ENCODE data around the gene DNAL4. TPM values are rescaled to one million over a fixed set of nuclear protein-coding genes. Genes with fewer than 3 reads are reported as not detected.
A peak's percentile ranks its signal among the peaks of the same experiment; 100 is the strongest.

DNAL4 gene
- polyA plus RNA-seq (2013), result 12.4 and 13.7 TPM in 2 replicates

GRCh38 chr22:38793721-38794466 is at the start of gene DNAL4:
DNAL4 (minus strand) TSS chr22:38794143; CDS start chr22:38782731, 11,412 bp downstream.
- Histone ChIP-seq H2AK5ac (ENCODE audit: low read length) (no peak within 1 kb of the TSS), H3K18ac (ENCODE audit: low read length) (no peak within 1 kb of the TSS), H3K4me1 (ENCODE audit: control insufficient read depth in 1 of 2, insufficient read depth in 2 of 2, low read length in 2 of 2) (peaks cover 0 to 4% of the 10 kb centered on the region in 2 experiments), H4K8ac (ENCODE audit: low read depth, low read length) (peak within 1 kb of the TSS; percentile 78), H3K4ac (ENCODE audit: low read depth, low read length) (peak within 1 kb of the TSS; percentile 4), H2BK5ac (ENCODE audit: low read depth, low read length, poor library complexity) (peak within 1 kb of the TSS; percentile 11), H2BK12ac (ENCODE audit: low read length) (no peak within 1 kb of the TSS), H3K4me3 (ENCODE audit: low read depth, low read length) (peak within 1 kb of the TSS; percentile 87), H3K14ac (ENCODE audit: low read length) (peak within 1 kb of the TSS; percentile 22), H4K12ac (ENCODE audit: low read depth, low read length) (peak within 1 kb of the TSS; percentile 19), H3K36me3 (ENCODE audit: control insufficient read depth in 1 of 2, insufficient read depth in 2 of 2, low read length in 2 of 2) (peaks cover 3 to 6% of the 10 kb centered on the region in 2 experiments), H3K9me3 (ENCODE audit: insufficient read depth, low read depth, low read length) (no peaks in the 10 kb centered on the region), H3K27me3 (ENCODE audit: insufficient read depth, low read length) (peaks cover 2% of the 10 kb centered on the region), H3K23ac (ENCODE audit: low read length) (no peak within 1 kb of the TSS), H3K27ac (ENCODE audit: low read depth, low read length) (no peak within 1 kb of the TSS), H3K9ac (ENCODE audit: low read length) (peak within 1 kb of the TSS; percentile 78), H3K4me2 (ENCODE audit: low read length) (peak within 1 kb of the TSS; percentile 84), H2BK120ac (ENCODE audit: insufficient read depth, low read length, poor library complexity) (no peak within 1 kb of the TSS), H4K91ac (ENCODE audit: low read depth, low read length) (peak within 1 kb of the TSS; percentile 42), H3K79me1 (ENCODE audit: low read length) (peaks cover 4% of the 10 kb centered on the region), H3K79me2 (ENCODE audit: control insufficient read depth, insufficient read depth, low read length, poor library complexity) (peaks cover 2% of the 10 kb centered on the region), H2AFZ (ENCODE audit: insufficient read depth, low read length, poor library complexity) (peak within 1 kb of the TSS; percentile 63)
- peak; percentile 94 to 99 for DNase-seq
- WGBS (ENCODE audit: extremely low coverage, insufficient coverage, insufficient read length), result no CpG with 5 or more reads among the region's 47 CpGs

- WGBS (ENCODE audit: extremely low coverage, insufficient coverage, insufficient read length), result no CpG with 5 or more reads among the region's 68 CpGs
- Histone ChIP-seq H3K4me2 (ENCODE audit: low read length) (peak overlapping the region; percentile 85), H4K8ac (ENCODE audit: low read depth, low read length) (no peak overlapping the region), H3K36me3 (ENCODE audit: control insufficient read depth in 1 of 2, insufficient read depth in 2 of 2, low read length in 2 of 2) (no peaks in the 10 kb centered on the region), H4K91ac (ENCODE audit: low read depth, low read length) (no peak overlapping the region), H2AK5ac (ENCODE audit: low read length) (no peak overlapping the region), H2BK120ac (ENCODE audit: insufficient read depth, low read length, poor library complexity) (no peak overlapping the region), H3K9me3 (ENCODE audit: insufficient read depth, low read depth, low read length) (peaks cover 12% of the 10 kb centered on the region), H3K9ac (ENCODE audit: low read length) (no peak overlapping the region), H3K14ac (ENCODE audit: low read length) (no peak overlapping the region), H3K27me3 (ENCODE audit: insufficient read depth, low read length) (peaks cover 27% of the 10 kb centered on the region), H2BK12ac (ENCODE audit: low read length) (no peak overlapping the region), H3K4me1 (ENCODE audit: control insufficient read depth in 1 of 2, insufficient read depth in 2 of 2, low read length in 2 of 2) (peaks cover 4 to 6% of the 10 kb centered on the region in 2 experiments), H4K12ac (ENCODE audit: low read depth, low read length) (no peak overlapping the region), H2AFZ (ENCODE audit: insufficient read depth, low read length, poor library complexity) (no peak overlapping the region), H3K4ac (ENCODE audit: low read depth, low read length) (no peak overlapping the region), H3K27ac (ENCODE audit: low read depth, low read length) (no peak overlapping the region), H3K18ac (ENCODE audit: low read length) (no peak overlapping the region), H3K23ac (ENCODE audit: low read length) (no peak overlapping the region), H2BK5ac (ENCODE audit: low read depth, low read length, poor library complexity) (no peak overlapping the region), H3K4me3 (ENCODE audit: low read depth, low read length) (peak overlapping the region; percentile 10), H3K79me2 (ENCODE audit: control insufficient read depth, insufficient read depth, low read length, poor library complexity) (no peaks in the 10 kb centered on the region), H3K79me1 (ENCODE audit: low read length) (no peaks in the 10 kb centered on the region)
- no peak for DNase-seq
Observed at GRCh38 chr22:38843201-38843656, 49.3 kb upstream of the DNAL4 start.

- Histone ChIP-seq H3K27me3 (ENCODE audit: insufficient read depth, low read length) (peaks cover 27% of the 10 kb centered on the region), H3K23ac (ENCODE audit: low read length) (no peak overlapping the region), H4K8ac (ENCODE audit: low read depth, low read length) (no peak overlapping the region), H2BK5ac (ENCODE audit: low read depth, low read length, poor library complexity) (no peak overlapping the region), H2AFZ (ENCODE audit: insufficient read depth, low read length, poor library complexity) (no peak overlapping the region), H3K9ac (ENCODE audit: low read length) (no peak overlapping the region), H3K4ac (ENCODE audit: low read depth, low read length) (no peak overlapping the region), H4K12ac (ENCODE audit: low read depth, low read length) (no peak overlapping the region), H2BK12ac (ENCODE audit: low read length) (no peak overlapping the region), H3K79me1 (ENCODE audit: low read length) (no peaks in the 10 kb centered on the region), H3K4me1 (ENCODE audit: control insufficient read depth in 1 of 2, insufficient read depth in 2 of 2, low read length in 2 of 2) (peaks cover 4 to 6% of the 10 kb centered on the region in 2 experiments), H3K27ac (ENCODE audit: low read depth, low read length) (no peak overlapping the region), H2AK5ac (ENCODE audit: low read length) (no peak overlapping the region), H3K14ac (ENCODE audit: low read length) (no peak overlapping the region), H3K79me2 (ENCODE audit: control insufficient read depth, insufficient read depth, low read length, poor library complexity) (no peaks in the 10 kb centered on the region), H3K36me3 (ENCODE audit: control insufficient read depth in 1 of 2, insufficient read depth in 2 of 2, low read length in 2 of 2) (no peaks in the 10 kb centered on the region), H2BK120ac (ENCODE audit: insufficient read depth, low read length, poor library complexity) (no peak overlapping the region), H4K91ac (ENCODE audit: low read depth, low read length) (no peak overlapping the region), H3K9me3 (ENCODE audit: insufficient read depth, low read depth, low read length) (peaks cover 12% of the 10 kb centered on the region), H3K4me3 (ENCODE audit: low read depth, low read length) (no peak overlapping the region), H3K18ac (ENCODE audit: low read length) (no peak overlapping the region), H3K4me2 (ENCODE audit: low read length) (peak overlapping the region; percentile 85)
- WGBS (ENCODE audit: extremely low coverage, insufficient coverage, insufficient read length), result no CpG with 5 or more reads among the region's 34 CpGs
- DNase-seq, result no peak
Observed at GRCh38 chr22:38842512-38843200, 48.7 kb upstream of the DNAL4 start.

- H3K4me1 ChIP-seq (ENCODE audit: control insufficient read depth in 1 of 2, insufficient read depth in 2 of 2, low read length in 2 of 2), result peaks cover 4 to 6% of the 10 kb centered on the region in 2 experiments
- no peak overlapping the region for H3K27ac ChIP-seq (ENCODE audit: low read depth, low read length)
- H3K4me2 ChIP-seq (ENCODE audit: low read length), result no peak overlapping the region
- H2BK12ac ChIP-seq (ENCODE audit: low read length), result no peak overlapping the region
- no peak overlapping the region for H2BK120ac ChIP-seq (ENCODE audit: insufficient read depth, low read length, poor library complexity)
- H4K91ac ChIP-seq (ENCODE audit: low read depth, low read length), result no peak overlapping the region
- no peak overlapping the region for H3K9ac ChIP-seq (ENCODE audit: low read length)
- no CpG with 5 or more reads among the region's 5 CpGs for WGBS (ENCODE audit: extremely low coverage, insufficient coverage, insufficient read length)
- H2BK5ac ChIP-seq (ENCODE audit: low read depth, low read length, poor library complexity), result no peak overlapping the region
- H3K18ac ChIP-seq (ENCODE audit: low read length), result no peak overlapping the region
- H3K4ac ChIP-seq (ENCODE audit: low read depth, low read length), result no peak overlapping the region
- no peak overlapping the region for H3K14ac ChIP-seq (ENCODE audit: low read length)
- no peak for DNase-seq
- H3K36me3 ChIP-seq (ENCODE audit: control insufficient read depth in 1 of 2, insufficient read depth in 2 of 2, low read length in 2 of 2), result no peaks in the 10 kb centered on the region
- no peak overlapping the region for H4K12ac ChIP-seq (ENCODE audit: low read depth, low read length)
- H3K23ac ChIP-seq (ENCODE audit: low read length), result no peak overlapping the region
- H3K9me3 ChIP-seq (ENCODE audit: insufficient read depth, low read depth, low read length), result peaks cover 12% of the 10 kb centered on the region
- no peaks in the 10 kb centered on the region for H3K79me2 ChIP-seq (ENCODE audit: control insufficient read depth, insufficient read depth, low read length, poor library complexity)
- peaks cover 27% of the 10 kb centered on the region for H3K27me3 ChIP-seq (ENCODE audit: insufficient read depth, low read length)
- H2AK5ac ChIP-seq (ENCODE audit: low read length), result no peak overlapping the region
- no peak overlapping the region for H3K4me3 ChIP-seq (ENCODE audit: low read depth, low read length)
- H2AFZ ChIP-seq (ENCODE audit: insufficient read depth, low read length, poor library complexity), result no peak overlapping the region
- no peaks in the 10 kb centered on the region for H3K79me1 ChIP-seq (ENCODE audit: low read length)
- H4K8ac ChIP-seq (ENCODE audit: low read depth, low read length), result no peak overlapping the region
Observed at GRCh38 chr22:38841635-38842034, 47.7 kb upstream of the DNAL4 start.

Measured in trophoblast cell (in vitro differentiated cells and primary cell).